Stimulated activated naive CD8-positive, alpha-beta T cell treated with anti-CD3 and anti-CD28 coated beads, Interleukin-15, Interleukin-2, amounts not matched to agents 100 U/mL and 50 U/mL, for 24 hours (primary cell): Measurements from ENCODE around the gene VPS11.
"Not testable (repeated sequence)": the region's sequence is repeated elsewhere in the genome, so short reads cannot be mapped to it uniquely, and the experiment has no call there.

ENCODE experiments used
- ATAC-seq: fragments of 150-1000 bp; cut with Tn5 transposase; one replicate; pipeline ENCODE4 v1.10.0; 2021
- DNase-seq: peaks from one replicate; pipeline ENCODE4 v3.0.0; 2021

VPS11 gene

GRCh38 chr11:119103161-119103664, 35.6 kb downstream of the VPS11 start:
- DNase-seq, ATAC-seq: not testable (repeated sequence)

GRCh38 chr11:119103793-119104192, 36.2 kb downstream of the VPS11 start:
- no peak for DNase-seq
- no peak for ATAC-seq

DNA sequence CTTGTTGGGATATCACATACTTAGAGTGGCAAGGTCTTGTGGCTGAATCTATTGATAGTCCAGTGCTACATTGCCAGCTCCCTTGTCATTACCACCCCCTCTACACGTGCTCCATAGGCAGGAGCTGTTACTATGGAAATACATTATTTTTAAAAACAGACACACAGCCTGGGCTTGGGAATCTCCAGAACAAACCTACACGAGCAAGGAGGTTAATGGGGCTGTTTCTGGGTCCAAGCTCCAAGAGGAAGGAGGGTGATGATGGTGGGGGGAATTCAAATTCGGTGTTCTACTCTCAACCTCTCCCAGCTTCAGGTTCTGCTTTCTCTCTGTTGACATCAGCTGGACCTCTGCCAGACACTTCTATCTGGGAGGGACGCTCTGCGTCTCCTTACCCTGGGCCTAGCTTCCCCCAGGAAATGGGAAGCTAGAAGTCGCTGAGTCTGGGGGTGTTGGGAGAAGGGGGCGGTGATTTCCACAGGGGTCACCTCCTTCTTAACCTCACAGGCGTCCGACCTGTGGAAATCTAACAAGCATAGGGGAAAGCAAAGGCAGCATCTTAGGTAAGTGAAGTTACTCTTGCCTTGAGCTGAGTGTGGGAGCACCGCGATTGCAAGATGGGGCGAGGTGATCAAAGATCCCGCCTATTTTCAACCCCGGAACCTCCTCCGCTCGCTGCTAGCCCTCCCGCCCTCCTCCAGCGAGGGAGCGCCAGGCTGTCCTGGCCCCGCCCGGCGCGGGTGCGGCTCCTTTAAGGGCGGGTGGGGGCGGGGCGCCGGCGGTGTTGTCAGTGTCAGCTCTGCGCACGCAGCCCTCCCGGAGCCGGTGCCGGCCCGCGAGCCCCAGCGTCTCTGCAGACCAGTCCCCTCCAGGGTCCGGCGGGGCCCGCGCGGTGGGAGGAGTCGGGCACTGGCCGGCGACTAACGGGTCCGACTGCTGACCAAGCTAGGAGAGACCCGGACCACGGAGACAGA, 39.2 kb downstream of the VPS11 start, which contains the start of gene C2CD2L:
TSS of gene C2CD2L (plus strand) at position 781 of the 974 bp plus-strand sequence. CDS start 398 bp downstream, outside the sequence.
- ATAC-seq (peak; percentile 88), DNase-seq (peak; percentile 91)

DNA sequence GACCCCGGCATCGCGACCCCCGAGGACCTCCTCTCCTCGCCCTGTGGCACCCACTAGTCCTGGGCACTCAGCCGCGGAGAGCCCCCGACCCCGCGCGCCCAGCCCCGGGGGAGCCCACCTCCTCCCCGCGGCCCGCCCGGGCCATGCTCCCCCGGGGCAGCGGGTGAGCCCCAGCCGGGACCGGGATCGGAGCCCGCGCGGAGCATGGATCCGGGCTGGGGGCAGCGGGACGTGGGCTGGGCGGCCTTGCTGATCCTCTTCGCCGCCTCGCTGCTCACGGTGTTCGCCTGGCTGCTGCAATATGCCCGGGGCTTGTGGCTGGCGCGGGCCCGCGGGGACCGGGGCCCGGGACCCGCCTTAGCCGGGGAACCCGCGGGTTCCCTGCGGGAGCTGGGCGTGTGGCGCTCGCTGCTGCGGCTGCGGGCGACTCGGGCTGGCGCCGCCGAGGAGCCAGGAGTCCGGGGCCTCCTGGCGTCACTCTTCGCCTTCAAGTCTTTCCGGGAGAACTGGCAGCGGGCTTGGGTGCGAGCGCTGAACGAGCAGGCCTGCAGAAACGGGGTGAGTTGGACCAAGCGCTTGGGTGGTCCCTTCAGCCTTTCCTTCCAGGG, 40.0 kb downstream of the VPS11 start:
- DNase-seq = no peak

DNA sequence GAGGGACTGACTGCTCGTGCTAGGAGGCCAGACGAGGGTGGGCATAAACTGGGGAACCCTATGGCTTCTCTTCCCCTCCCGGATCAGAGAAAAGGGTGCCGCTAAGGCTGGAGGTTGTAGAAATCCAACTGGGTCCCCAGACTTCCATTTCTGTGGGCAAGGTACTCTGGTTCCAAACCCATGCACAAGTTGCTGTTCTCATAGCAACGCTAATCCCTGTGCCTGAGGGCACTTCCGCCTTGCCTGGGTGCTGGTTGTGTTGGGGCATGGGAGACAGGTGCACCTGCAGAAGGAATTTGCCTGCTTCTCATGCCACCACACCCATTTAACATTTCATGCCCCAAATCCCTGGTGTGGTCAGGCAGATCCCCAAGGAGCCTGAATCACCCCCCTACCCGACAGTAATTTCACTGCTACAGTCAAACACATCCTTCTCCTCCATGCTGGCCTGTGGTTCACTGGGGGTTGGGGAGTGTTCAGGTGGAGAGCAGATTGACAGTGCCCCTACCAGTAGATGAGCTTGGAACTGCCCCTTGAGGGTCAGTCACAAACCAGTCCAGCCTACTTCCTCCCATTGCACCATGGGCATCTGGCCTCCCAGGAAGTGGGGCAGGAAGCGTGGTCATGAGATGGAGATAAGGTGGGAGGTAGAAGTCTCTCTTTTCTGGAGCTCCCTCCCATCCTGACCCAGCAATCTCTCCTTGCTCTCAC, 40.7 kb downstream of the VPS11 start:
- peak; percentile 5 for ATAC-seq
- peak; percentile 43 for DNase-seq

More for the DNA sequence above, 40.0 kb downstream of the VPS11 start:
- ATAC-seq = peak; percentile 2

DNA sequence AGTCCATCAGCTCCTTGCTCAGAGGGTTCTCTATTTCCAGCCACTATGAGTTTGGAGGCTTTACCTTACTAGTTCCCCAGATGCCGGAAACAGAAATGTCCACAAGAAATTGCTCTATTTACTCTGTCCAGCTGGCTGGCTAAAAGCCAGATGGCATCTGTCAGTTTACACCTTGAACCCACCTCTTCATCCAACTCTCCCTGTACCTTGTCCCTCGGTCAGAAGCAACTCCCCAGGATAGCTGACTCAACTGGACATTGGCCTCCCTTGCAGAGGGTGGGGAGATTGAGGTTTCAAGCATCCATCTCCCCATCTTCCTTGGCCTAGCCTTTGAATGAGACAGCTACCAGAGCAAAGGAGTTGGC, 41.2 kb downstream of the VPS11 start:
- no peak for ATAC-seq
- no peak for DNase-seq

DNA sequence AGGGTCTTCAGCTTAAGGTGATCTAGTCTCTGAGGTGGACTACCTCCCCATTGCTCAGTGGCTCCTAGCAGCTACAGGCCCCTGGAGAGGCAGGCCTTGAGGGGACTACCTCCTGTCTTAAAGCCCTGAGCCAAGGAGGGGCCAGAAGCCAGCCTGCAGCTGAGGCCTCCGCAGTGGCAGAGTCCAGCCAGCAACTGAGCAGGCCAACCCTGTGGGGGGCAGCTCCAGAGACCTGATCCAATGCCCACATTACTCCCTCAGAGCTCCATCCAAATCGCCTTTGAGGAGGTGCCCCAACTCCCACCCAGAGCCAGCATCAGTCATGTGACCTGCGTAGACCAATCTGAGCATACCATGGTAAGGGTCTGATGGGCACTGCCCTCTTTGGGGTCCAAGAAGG, 42.2 kb downstream of the VPS11 start:
- no peak for ATAC-seq
- no peak for DNase-seq

- ATAC-seq (no peak), DNase-seq (no peak)
These were observed 42.8 kb downstream of the VPS11 start for GRCh38 chr11:119110439-119110838.

GRCh38 chr11:119111361-119111925, 43.8 kb downstream of the VPS11 start:
- no peak for DNase-seq
- no peak for ATAC-seq

- DNase-seq = no peak
- no peak for ATAC-seq
These were observed 44.8 kb downstream of the VPS11 start for GRCh38 chr11:119112314-119113020.

DNA sequence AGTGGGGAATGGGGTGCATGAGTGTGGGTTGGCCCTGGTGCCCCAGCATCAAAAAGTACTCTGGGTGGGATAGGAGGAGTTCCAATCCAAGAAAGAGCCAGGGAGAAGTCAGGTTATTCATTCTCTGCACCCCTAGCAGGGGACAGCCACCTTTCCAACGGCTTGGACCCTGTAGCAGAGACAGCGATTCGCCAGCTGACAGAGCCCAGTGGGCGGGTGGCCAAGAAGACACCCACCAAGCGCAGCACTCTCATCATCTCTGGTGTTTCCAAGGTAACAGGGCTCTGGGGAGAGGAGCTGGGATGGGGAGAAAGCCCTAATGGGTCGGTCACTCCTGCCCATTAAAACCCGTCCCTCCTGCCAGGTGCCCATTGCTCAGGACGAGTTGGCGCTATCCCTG, 46.1 kb downstream of the VPS11 start:
- no peak for DNase-seq

GRCh38 chr11:119114351-119114750, 46.7 kb downstream of the VPS11 start:
- no peak for ATAC-seq

More for the DNA sequence above, 46.1 kb downstream of the VPS11 start:
- no peak for ATAC-seq

DNA sequence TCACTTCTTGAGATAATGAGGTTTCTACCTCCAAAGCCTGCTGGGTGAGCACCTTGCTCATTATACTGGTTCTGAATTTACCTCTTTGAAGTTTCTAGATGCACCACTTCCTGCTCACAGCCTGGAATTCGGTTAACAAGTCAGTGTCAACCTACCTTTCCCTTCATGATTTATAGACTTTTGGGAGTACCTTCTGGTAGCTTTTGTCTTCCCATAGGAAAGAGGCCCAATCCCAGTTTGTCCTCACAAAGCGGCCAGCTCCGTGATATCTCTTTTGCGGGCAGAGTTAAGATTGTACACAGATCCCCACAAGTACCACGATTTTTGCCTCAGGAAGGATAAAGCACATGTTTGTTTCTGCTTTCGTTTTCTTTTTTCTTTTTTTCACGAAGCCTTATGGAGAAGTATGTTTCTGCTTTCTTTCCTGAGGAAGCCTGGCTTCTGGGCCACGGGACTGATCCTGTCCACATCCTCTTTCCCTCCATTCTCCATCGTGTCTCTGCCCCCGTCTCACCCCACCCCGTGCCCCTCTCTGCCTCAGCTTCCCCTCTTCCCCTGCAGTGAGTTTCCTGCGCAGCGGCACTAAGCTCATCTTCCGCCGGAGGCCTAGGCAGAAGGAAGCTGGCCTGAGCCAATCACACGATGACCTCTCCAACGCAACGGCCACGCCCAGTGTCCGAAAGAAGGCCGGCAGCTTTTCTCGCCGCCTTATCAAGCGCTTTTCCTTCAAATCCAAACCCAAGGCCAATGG, 48.0 kb downstream of the VPS11 start:
- peak; percentile 41 for ATAC-seq
- DNase-seq = no peak

More at GRCh38 chr11:119114351-119114750, 46.7 kb downstream of the VPS11 start:
- no peak for DNase-seq

DNA sequence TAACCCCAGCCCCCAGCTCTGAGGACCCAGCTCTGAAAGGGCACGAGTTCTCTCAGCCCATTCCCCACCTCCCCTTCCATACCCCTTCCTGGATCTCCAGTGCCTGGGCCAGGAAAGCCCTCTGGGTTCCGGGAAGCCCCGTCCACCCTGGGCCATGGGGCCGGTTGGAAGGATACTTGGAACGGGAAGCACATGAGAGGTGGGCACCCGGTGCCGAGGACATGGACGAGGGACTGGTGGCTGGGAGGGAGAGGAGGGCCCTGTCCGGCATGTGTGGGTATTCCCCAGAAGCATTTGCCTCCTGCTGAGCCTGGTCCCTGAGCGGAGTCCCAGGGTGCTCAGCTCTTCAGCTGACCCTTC, 48.6 kb downstream of the VPS11 start:
- DNase-seq = no peak
- ATAC-seq = no peak

DNA sequence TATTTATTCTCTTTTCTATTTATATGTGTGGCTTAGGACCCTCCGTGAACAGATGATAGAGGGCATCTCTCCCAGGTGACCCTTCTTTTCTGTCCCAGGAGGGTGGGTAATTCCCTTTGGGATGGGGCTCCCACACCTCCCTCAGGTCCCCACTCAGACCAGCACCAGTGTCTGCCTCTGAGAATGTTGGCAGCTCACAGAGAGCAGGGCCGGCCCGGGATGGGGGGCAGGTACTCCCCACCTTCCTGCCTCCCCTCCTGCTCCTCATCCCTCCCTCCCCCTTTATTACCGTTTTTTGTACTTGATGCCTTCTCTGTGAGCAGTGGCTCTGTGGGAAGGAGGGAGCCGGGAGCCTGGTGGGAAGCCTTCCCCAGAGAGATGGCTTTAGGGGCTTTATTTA, 49.0 kb downstream of the VPS11 start:
- DNase-seq (no peak), ATAC-seq (no peak)

GRCh38 chr11:119117004-119117706, 49.5 kb downstream of the VPS11 start:
- ATAC-seq (no peak), DNase-seq (no peak)

DNA sequence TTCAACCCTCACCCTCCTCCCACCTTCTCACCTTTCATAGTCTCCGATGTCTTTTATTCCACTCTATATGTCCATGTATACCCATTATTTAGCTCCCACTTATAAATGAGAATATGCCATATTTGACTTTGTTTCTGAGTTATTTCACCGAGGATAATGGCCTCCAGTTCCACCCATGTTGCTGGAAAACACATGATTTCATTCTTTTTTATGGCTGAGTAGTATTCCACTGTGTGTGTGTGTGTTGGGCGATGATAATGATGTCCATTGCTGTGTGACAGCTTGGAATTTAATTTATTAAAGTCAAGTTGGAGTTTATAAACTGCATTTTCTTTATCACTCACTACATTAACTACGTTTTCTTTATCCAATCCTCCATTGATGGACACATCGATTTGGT, 50.6 kb downstream of the VPS11 start:
- no peak for ATAC-seq
- DNase-seq = no peak

DNA sequence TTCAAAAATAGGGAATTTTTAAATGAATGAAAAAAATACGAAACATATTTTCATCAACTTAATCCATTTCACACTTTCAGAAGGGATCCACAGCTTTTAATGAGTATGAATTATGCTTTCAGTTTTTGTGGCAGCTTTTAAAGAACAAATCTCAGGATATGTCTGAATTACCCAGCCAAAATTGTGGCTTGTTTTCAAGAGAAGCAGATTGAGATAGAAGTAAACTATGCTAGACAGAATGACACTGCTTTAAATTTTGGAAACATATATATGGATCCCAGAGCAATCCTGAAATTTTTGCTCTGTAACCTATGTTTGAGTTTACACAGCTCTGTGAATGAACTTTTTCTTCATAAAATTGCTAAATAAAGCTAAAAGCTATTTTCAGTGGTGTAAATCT, 51.3 kb downstream of the VPS11 start:
- ATAC-seq (no peak), DNase-seq (no peak)

- DNase-seq (no peak), ATAC-seq (no peak)
These were observed 53.0 kb downstream of the VPS11 start for GRCh38 chr11:119120639-119121007.
